CD14-positive monocyte (primary cell): Measurements from ENCODE around the gene POLR2C. TPM values are rescaled to one million over a fixed set of nuclear protein-coding genes. Genes with fewer than 3 reads are reported as not detected.

Experiments used
- DNase-seq, 3 donors: peaks; one replicate each; pipeline ENCODE4 v3.0.0-alpha.2; 2011 to 2022
- H2AFZ ChIP-seq: 2 replicates; pipeline ENCODE4 v1.6.0; 2012; ENCODE audit warnings: mild to moderate bottlenecking, low read depth, low read length, inconsistent platforms; ENCODE audit not compliant: insufficient read depth, poor library complexity, severe bottlenecking
- H3K27ac ChIP-seq, 2 donors: 1 replicate in 1 of 2; 2 replicates in 1 of 2; pipeline ENCODE4 v1.5.1; 2012 to 2013; ENCODE audit warnings: low read length in 2 of 2, control low read depth in 1 of 2, inconsistent platforms in 1 of 2, low read depth in 1 of 2, mild to moderate bottlenecking in 1 of 2
- H3K27me3 ChIP-seq, 2 donors: one replicate each; pipeline versions ENCODE4 v1.6.0 to v1.6.1; 2011 to 2013; ENCODE audit warnings: low read length in 2 of 2; ENCODE audit not compliant: control insufficient read depth in 2 of 2, insufficient read depth in 2 of 2
- H3K36me3 ChIP-seq, 2 donors: replicated peaks in 1 of 2; 1 replicate in 1 of 2; 2 replicates in 1 of 2; pipeline versions ENCODE4 v1.5.1 to v1.6.1; 2012 to 2013; ENCODE audit warnings: low read length in 2 of 2, control low read depth in 1 of 2, inconsistent platforms in 1 of 2, mild to moderate bottlenecking in 1 of 2; ENCODE audit not compliant: insufficient read depth in 2 of 2, control insufficient read depth in 1 of 2
- H3K4me1 ChIP-seq, 2 donors: 1 replicate in 1 of 2; 2 replicates in 1 of 2; pipeline versions ENCODE4 v1.5.1 to v1.6.1; 2012 to 2013; ENCODE audit warnings: low read length in 2 of 2, control low read depth in 1 of 2, inconsistent platforms in 1 of 2, mild to moderate bottlenecking in 1 of 2, moderate library complexity in 1 of 2; ENCODE audit not compliant: insufficient read depth in 2 of 2, control insufficient read depth in 1 of 2
- H3K4me2 ChIP-seq: replicated peaks from 2 replicates; pipeline ENCODE3; 2012; ENCODE audit warnings: low read length, moderate library complexity, mild to moderate bottlenecking; ENCODE audit not compliant: poor library complexity, severe bottlenecking; ENCODE audit errors: extremely low read depth
- H3K4me3 ChIP-seq, 3 experiments: fragments of 200-600 bp in 1 of 3; sonication (generic) in 1 of 3; replicated peaks in 1 of 3; 1 replicate in 2 of 3; 2 replicates in 1 of 3; pipeline ENCODE4 v1.5.1; 2011 to 2013; ENCODE audit warnings: low read length in 3 of 3, mild to moderate bottlenecking in 3 of 3, control low read depth in 2 of 3, low read depth in 2 of 3, inconsistent platforms in 1 of 3, moderate library complexity in 1 of 3
- H3K79me2 ChIP-seq: 2 replicates; pipeline ENCODE4 v1.6.0; 2012; ENCODE audit warnings: mild to moderate bottlenecking, control low read depth, inconsistent platforms, low read length, moderate library complexity; ENCODE audit not compliant: insufficient read depth
- H3K9ac ChIP-seq: 2 replicates; pipeline ENCODE4 v1.6.0; 2017; ENCODE audit warnings: low read length, mild to moderate bottlenecking; ENCODE audit not compliant: insufficient read depth, poor library complexity, severe bottlenecking
- H3K9me3 ChIP-seq, 2 donors: replicated peaks in 1 of 2; 1 replicate in 1 of 2; 2 replicates in 1 of 2; pipeline versions ENCODE4 v1.5.1 to v1.6.1; 2012 to 2013; ENCODE audit warnings: low read length in 2 of 2, control low read depth in 1 of 2; ENCODE audit not compliant: control insufficient read depth in 1 of 2, insufficient read depth in 1 of 2
- H4K20me1 ChIP-seq: 2 replicates; pipeline ENCODE4 v1.6.0; 2012; ENCODE audit warnings: mild to moderate bottlenecking, low read length, control low read depth, moderate library complexity; ENCODE audit not compliant: insufficient read depth
- H3K27ac Mint-ChIP-seq, 7 donors: one replicate each; pipeline ENCODE4 v1.8.0; 2020; ENCODE audit warnings: mild to moderate bottlenecking in 7 of 7, mixed read lengths in 7 of 7, moderate library complexity in 6 of 7, inconsistent platforms in 2 of 7
- H3K27me3 Mint-ChIP-seq, 3 donors: one replicate each; pipeline ENCODE4 v1.8.0; 2021 to 2022; ENCODE audit warnings: low read depth in 3 of 3, mild to moderate bottlenecking in 3 of 3, mixed read lengths in 3 of 3, moderate library complexity in 3 of 3, inconsistent platforms in 1 of 3
- H3K36me3 Mint-ChIP-seq, 2 donors: one replicate each; pipeline ENCODE4 v1.8.0; 2020; ENCODE audit warnings: mixed read lengths in 2 of 2, inconsistent platforms in 1 of 2, mild to moderate bottlenecking in 1 of 2
- H3K4me1 Mint-ChIP-seq: one replicate; pipeline ENCODE4 v1.8.0; 2020; ENCODE audit warnings: mild to moderate bottlenecking, mixed read lengths
- H3K4me3 Mint-ChIP-seq, 2 donors: one replicate each; pipeline ENCODE4 v1.8.0; 2020; ENCODE audit warnings: mild to moderate bottlenecking in 2 of 2, mixed read lengths in 2 of 2, moderate library complexity in 1 of 2
- H3K9me3 Mint-ChIP-seq, 7 donors: one replicate each; pipeline ENCODE4 v1.8.0; 2020 to 2022; ENCODE audit warnings: mixed read lengths in 7 of 7, mild to moderate bottlenecking in 6 of 7, moderate library complexity in 6 of 7, inconsistent platforms in 2 of 7
- WGBS: methylation state at CpG from one replicate; pipeline ENCODE4 v1.1.5; 2013; ENCODE audit warnings: missing lambda C conversion rate; ENCODE audit not compliant: insufficient coverage; 5-methylcytosine and 5-hydroxymethylcytosine counted together
- intact Hi-C, 2 donors: fragments of 100-400 bp; cut with micrococcal nuclease; formaldehyde crosslinking; loops; one replicate each; pipeline versions ENCODE4 v1.15.0 to v1.15.1; 2023
- polyA plus RNA-seq, 3 donors: library from polyadenylated mRNA; depleted of rRNA in 1 of 3; unstranded in 2 of 3; stranded (reverse) in 1 of 3; fragments of 300-500 nt in 2 of 3; fragments of >200 nt in 1 of 3; fragmentation: Illumina TruSeq in 2 of 3; gene quantifications; 1 replicate in 2 of 3; 2 replicates in 1 of 3; pipeline ENCODE4 v1.2.3, GENCODE V29; 2012 to 2021
- TF ChIP-seq, protein P1 (sequence below): fragments of 200-600 bp; IDR thresholded peaks from one replicate; pipeline ENCODE4 v1.8.0; 2022; ENCODE audit warnings: antibody characterized with exemption, mild to moderate bottlenecking

Gene POLR2C
- polyA plus RNA-seq, 3 donors, result 22.6 to 51.3 (median 24.4) TPM

DNA sequence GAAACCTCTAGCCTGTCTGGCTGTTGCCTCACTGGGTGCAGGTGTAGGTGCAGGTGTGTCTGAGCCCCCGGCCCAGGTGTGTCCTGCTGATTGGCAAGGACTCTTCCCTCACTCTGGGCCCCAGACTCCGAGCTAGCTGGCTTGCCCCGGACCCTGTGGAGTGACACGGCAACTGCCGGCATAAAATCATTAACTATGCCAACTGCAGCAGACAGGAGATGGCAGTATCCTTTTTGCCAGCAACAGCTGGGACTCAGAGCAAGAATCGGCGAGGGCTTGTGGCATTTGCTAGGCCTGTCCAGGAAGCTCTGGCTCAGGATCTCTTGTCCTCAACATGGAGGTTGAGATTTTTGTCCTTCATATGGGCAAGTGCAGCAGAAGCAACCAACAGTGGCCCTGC lies 36.1 kb upstream of the POLR2C start:
- Histone ChIP-seq H2AFZ (no peak overlapping the region), H3K79me2 (no peaks in the 10 kb centered on the region), H3K4me3 (no peak overlapping the region), H3K27me3 (no peaks in the 10 kb centered on the region), H3K36me3 (peaks cover 38 to 50% of the 10 kb centered on the region in 2 donors), H3K9me3 (no peaks in the 10 kb centered on the region), H3K4me2 (no peak overlapping the region), H3K27ac (no peak overlapping the region), H3K4me1 (no peaks in the 10 kb centered on the region), H4K20me1 (no peaks in the 10 kb centered on the region), H3K9ac (no peak overlapping the region)
- Mint-ChIP-seq H3K36me3 (peaks cover 42 to 53% of the 10 kb centered on the region in 2 donors), H3K4me3 (no peak overlapping the region), H3K4me1 (peaks cover 4% of the 10 kb centered on the region), H3K9me3 (peaks cover 0 to under 1% (median 0%) of the 10 kb centered on the region in 7 donors), H3K27ac (no peak overlapping the region), H3K27me3 (no peaks in the 10 kb centered on the region)
- DNase-seq, result no peak
- TF ChIP-seq, protein P1, sequence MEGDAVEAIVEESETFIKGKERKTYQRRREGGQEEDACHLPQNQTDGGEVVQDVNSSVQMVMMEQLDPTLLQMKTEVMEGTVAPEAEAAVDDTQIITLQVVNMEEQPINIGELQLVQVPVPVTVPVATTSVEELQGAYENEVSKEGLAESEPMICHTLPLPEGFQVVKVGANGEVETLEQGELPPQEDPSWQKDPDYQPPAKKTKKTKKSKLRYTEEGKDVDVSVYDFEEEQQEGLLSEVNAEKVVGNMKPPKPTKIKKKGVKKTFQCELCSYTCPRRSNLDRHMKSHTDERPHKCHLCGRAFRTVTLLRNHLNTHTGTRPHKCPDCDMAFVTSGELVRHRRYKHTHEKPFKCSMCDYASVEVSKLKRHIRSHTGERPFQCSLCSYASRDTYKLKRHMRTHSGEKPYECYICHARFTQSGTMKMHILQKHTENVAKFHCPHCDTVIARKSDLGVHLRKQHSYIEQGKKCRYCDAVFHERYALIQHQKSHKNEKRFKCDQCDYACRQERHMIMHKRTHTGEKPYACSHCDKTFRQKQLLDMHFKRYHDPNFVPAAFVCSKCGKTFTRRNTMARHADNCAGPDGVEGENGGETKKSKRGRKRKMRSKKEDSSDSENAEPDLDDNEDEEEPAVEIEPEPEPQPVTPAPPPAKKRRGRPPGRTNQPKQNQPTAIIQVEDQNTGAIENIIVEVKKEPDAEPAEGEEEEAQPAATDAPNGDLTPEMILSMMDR, result no peak
- intact Hi-C loops, result no loop called here
- WGBS, result 96% methylated on average over 5 of the region's 7 CpGs

DNA sequence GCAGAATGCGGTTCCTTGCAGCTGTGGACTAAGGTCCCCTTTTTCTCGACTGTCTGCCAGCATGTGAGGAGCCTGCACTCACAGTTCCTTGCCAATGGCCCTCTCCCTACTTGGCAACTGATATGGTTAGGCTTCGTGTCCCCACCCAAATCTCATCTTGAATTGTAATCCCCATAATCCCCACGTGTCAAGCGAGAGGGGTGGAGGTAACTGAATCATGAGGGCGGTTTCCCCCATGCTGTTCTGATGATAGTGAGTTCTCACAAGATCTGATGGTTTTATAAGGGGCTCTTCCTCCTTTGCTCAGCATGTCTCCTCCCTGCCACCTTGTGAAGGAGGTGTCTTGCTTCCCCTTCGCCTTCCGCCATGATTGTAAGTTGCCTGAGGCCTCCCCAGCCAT lies 35.2 kb upstream of the POLR2C start:
- H3K9ac ChIP-seq, result no peak overlapping the region
- H3K79me2 ChIP-seq, result no peaks in the 10 kb centered on the region
- H3K4me1 ChIP-seq, result no peaks in the 10 kb centered on the region
- no peaks in the 10 kb centered on the region for H3K9me3 ChIP-seq
- no peak overlapping the region for H2AFZ ChIP-seq
- no peak overlapping the region for H3K27ac ChIP-seq
- WGBS, result 100% methylated on average over 1 of the region's 8 CpGs
- Mint-ChIP-seq H3K9me3 (no peaks in the 10 kb centered on the region), H3K27ac (peak overlapping the region in 1 of 7 donors; percentile 45), H3K4me1 (peaks cover 4% of the 10 kb centered on the region), H3K4me3 (no peak overlapping the region), H3K36me3 (peaks cover 49 to 63% of the 10 kb centered on the region in 2 donors), H3K27me3 (no peaks in the 10 kb centered on the region)
- no peak for DNase-seq
- H3K4me3 ChIP-seq, result no peak overlapping the region
- no peaks in the 10 kb centered on the region for H3K27me3 ChIP-seq
- TF ChIP-seq, protein P1, result no peak
- no peak overlapping the region for H3K4me2 ChIP-seq
- intact Hi-C loops, result no loop called here
- no peaks in the 10 kb centered on the region for H4K20me1 ChIP-seq
- peaks cover 47 to 60% of the 10 kb centered on the region in 2 donors for H3K36me3 ChIP-seq
